WERI-Rb-1 (cell line): ENCODE data around the gene NAXD.
A peak's percentile ranks its signal among the peaks of the same experiment; 100 is the strongest.

Experiments
- DNase-seq: peaks from one replicate; pipeline ENCODE4 v3.0.0-alpha.2; 2020
- H3K27ac ChIP-seq: fragments of 250-450 bp; sonication (Bioruptor Pico); 2 replicates; pipeline ENCODE4 v1.5.1; 2020; ENCODE audit warnings: mild to moderate bottlenecking, moderate library complexity
- H3K27me3 ChIP-seq: fragments of 250-450 bp; sonication (Bioruptor Pico); 2 replicates; pipeline ENCODE4 v1.5.1; 2021; ENCODE audit warnings: mild to moderate bottlenecking, low read depth, moderate library complexity; ENCODE audit not compliant: insufficient read depth, severe bottlenecking
- H3K36me3 ChIP-seq: fragments of 250-450 bp; sonication (Bioruptor Pico); 2 replicates; pipeline ENCODE4 v1.5.1; 2020; ENCODE audit warnings: mild to moderate bottlenecking, moderate library complexity
- H3K4me3 ChIP-seq: 2 replicates; pipeline ENCODE4 v1.5.1; 2011; ENCODE audit warnings: low read depth, mild to moderate bottlenecking, control low read depth, low read length
- H3K9me3 ChIP-seq: fragments of 250-450 bp; sonication (Bioruptor Pico); 2 replicates; pipeline ENCODE4 v1.5.1; 2021; ENCODE audit warnings: mild to moderate bottlenecking, moderate library complexity; ENCODE audit not compliant: severe bottlenecking
- TF ChIP-seq, protein P1 (sequence below): IDR thresholded peaks from 2 replicates; pipeline ENCODE4 v1.5.1; 2011; ENCODE audit warnings: low read depth, mild to moderate bottlenecking, control low read depth, inconsistent platforms, low read length

Gene NAXD

DNA sequence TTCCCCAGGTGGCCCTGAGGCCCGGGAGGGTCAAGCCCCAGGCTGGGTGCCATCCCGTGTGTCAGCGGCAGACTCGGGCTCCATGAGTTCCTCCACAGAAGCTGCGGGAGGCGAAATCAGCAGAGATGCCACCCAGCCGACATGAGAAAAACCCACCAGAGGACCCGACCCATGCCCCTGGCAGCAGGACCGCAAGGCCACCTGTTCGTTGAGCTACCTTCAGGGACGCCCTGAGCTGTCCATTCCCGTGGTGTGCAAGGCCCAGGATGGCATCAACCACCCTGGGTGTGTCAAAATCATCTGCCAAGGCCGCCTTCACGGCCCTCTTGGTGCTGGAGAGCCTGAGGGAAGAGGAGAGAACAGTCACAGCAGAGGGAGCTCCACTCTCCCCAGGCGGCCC lies 30.4 kb downstream of the NAXD start:
- no peak overlapping the region for H3K27ac ChIP-seq
- H3K4me3 ChIP-seq: no peak overlapping the region
- peaks cover 97% of the 10 kb centered on the region for H3K36me3 ChIP-seq
- TF ChIP-seq, protein P1, sequence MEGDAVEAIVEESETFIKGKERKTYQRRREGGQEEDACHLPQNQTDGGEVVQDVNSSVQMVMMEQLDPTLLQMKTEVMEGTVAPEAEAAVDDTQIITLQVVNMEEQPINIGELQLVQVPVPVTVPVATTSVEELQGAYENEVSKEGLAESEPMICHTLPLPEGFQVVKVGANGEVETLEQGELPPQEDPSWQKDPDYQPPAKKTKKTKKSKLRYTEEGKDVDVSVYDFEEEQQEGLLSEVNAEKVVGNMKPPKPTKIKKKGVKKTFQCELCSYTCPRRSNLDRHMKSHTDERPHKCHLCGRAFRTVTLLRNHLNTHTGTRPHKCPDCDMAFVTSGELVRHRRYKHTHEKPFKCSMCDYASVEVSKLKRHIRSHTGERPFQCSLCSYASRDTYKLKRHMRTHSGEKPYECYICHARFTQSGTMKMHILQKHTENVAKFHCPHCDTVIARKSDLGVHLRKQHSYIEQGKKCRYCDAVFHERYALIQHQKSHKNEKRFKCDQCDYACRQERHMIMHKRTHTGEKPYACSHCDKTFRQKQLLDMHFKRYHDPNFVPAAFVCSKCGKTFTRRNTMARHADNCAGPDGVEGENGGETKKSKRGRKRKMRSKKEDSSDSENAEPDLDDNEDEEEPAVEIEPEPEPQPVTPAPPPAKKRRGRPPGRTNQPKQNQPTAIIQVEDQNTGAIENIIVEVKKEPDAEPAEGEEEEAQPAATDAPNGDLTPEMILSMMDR: no peak
- DNase-seq: no peak
- H3K27me3 ChIP-seq: no peaks in the 10 kb centered on the region
- no peaks in the 10 kb centered on the region for H3K9me3 ChIP-seq

- TF ChIP-seq, protein P1: no peak
Observed at GRCh38 chr13:110646442-110647364, 31.4 kb downstream of the NAXD start.

DNA sequence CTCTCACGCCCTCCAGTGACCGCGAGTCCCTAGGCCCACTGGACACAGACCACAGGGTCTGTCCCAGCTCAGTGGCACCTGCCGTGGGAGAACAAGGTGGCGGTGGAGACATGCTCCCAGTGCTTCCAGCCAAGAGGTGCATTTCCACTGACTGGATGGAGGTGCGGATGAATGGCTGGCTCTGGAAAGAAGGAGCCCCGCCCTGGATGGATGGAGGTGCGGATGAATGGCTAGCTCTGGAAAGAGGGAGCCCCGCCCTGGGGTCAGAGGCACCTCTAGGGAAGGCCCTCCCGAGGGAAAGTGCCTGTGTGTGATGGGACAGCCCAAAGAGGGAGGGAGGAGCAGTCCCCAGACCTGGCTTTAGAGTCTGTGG lies 32.0 kb downstream of the NAXD start:
- no peaks in the 10 kb centered on the region for H3K9me3 ChIP-seq
- no peak overlapping the region for H3K27ac ChIP-seq
- no peak overlapping the region for H3K4me3 ChIP-seq
- peaks cover 90% of the 10 kb centered on the region for H3K36me3 ChIP-seq
- TF ChIP-seq, protein P1: no peak
- DNase-seq: no peak
- H3K27me3 ChIP-seq: no peaks in the 10 kb centered on the region

More at GRCh38 chr13:110646442-110647364, 31.4 kb downstream of the NAXD start:
- no peak overlapping the region for H3K27ac ChIP-seq
- no peaks in the 10 kb centered on the region for H3K27me3 ChIP-seq
- no peak overlapping the region for H3K4me3 ChIP-seq
- DNase-seq: no peak
- no peaks in the 10 kb centered on the region for H3K9me3 ChIP-seq
- H3K36me3 ChIP-seq: peaks cover 92% of the 10 kb centered on the region

GRCh38 chr13:110648146-110648819 lies 32.9 kb downstream of the NAXD start:
- no peak for DNase-seq
- TF ChIP-seq, protein P1: no peak
- no peak overlapping the region for H3K27ac ChIP-seq
- no peaks in the 10 kb centered on the region for H3K9me3 ChIP-seq
- H3K36me3 ChIP-seq: peaks cover 86% of the 10 kb centered on the region
- H3K27me3 ChIP-seq: no peaks in the 10 kb centered on the region
- H3K4me3 ChIP-seq: no peak overlapping the region

DNA sequence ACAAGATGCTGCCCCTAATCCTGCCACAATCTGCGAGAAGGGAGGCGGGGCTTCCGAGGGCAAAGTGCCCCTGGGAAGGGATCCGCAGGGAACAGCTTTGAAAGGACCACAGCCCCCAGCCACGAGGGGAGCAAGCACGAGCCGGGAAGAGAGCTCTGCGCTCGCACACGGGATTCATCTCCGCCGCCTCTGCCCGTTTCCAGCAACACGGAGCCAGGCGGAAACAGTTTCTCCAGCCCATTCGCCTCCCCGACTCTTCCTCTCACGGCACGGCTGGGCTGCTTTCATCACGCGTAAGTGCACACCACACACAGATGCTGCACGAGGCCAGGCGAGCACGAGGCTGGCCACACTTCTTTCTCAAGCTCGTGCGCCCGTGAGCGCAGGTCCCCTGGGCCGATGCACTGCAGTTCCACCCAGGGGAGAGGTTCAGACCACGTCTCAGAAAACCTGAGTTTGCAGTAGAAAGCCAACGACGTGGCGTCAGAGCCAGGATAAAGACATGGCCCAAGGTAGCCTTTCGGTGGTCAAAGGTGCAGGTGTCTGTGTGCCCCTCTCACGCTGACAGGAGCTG lies 33.6 kb downstream of the NAXD start:
- H3K9me3 ChIP-seq: no peaks in the 10 kb centered on the region
- peaks cover 86% of the 10 kb centered on the region for H3K36me3 ChIP-seq
- peak; percentile 64 for DNase-seq
- no peak overlapping the region for H3K4me3 ChIP-seq
- no peak overlapping the region for H3K27ac ChIP-seq
- no peaks in the 10 kb centered on the region for H3K27me3 ChIP-seq
- TF ChIP-seq, protein P1: no peak
